VCaP (cell line): Measurements from ENCODE around the gene PMP22.

Experiments used
- H3K27ac ChIP-seq: fragments of 450-650 bp; 2 replicates; pipeline ENCODE4 v1.5.1; 2017
- TF ChIP-seq, protein P1 (sequence below): fragments of 450-650 bp; conservative IDR thresholded peaks from 2 replicates; pipeline ENCODE4 v1.5.1; 2017; ENCODE audit warnings: mild to moderate bottlenecking, moderate library complexity

Gene PMP22

DNA sequence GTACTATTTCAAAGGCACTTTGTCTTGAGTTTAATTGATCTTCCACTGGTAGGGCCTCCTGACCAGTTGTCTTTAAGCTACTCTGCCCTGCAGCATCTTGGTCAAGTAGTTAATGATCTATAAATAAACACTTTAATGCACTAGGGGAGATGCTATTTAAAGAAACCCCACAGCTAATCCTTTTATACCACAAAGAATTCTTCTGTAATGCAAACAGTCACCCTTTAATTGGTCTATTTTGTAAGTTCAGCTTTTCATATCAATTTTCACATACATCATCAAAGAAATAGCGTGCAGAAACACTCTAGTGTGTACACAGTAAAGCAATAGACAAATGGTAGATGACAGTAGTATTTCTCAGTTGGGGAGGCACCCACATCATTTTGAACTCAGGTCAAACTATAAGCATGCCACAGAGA lies 70.3 kb downstream of the PMP22 start:
- TF ChIP-seq, protein P1, sequence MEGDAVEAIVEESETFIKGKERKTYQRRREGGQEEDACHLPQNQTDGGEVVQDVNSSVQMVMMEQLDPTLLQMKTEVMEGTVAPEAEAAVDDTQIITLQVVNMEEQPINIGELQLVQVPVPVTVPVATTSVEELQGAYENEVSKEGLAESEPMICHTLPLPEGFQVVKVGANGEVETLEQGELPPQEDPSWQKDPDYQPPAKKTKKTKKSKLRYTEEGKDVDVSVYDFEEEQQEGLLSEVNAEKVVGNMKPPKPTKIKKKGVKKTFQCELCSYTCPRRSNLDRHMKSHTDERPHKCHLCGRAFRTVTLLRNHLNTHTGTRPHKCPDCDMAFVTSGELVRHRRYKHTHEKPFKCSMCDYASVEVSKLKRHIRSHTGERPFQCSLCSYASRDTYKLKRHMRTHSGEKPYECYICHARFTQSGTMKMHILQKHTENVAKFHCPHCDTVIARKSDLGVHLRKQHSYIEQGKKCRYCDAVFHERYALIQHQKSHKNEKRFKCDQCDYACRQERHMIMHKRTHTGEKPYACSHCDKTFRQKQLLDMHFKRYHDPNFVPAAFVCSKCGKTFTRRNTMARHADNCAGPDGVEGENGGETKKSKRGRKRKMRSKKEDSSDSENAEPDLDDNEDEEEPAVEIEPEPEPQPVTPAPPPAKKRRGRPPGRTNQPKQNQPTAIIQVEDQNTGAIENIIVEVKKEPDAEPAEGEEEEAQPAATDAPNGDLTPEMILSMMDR = no peak
- H3K27ac ChIP-seq = no peak overlapping the region

DNA sequence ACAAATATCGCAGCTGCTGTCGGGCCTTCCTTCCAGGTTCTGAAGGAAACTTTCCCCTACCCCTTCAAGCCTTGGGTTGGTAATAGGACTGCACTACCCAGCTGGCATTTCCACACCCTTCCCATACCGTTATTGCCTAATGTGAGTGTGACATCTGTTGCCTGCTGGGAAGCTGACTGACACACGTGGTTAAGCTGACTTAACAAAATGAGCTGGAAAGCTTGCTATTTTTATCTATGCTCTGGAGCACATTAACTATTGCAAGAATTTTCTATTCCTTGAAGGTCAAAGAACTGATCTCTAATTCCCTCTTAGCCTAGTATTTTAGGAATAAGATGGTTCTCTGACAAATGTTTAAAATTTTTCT lies 79.5 kb downstream of the PMP22 start:
- TF ChIP-seq, protein P1 = no peak

DNA sequence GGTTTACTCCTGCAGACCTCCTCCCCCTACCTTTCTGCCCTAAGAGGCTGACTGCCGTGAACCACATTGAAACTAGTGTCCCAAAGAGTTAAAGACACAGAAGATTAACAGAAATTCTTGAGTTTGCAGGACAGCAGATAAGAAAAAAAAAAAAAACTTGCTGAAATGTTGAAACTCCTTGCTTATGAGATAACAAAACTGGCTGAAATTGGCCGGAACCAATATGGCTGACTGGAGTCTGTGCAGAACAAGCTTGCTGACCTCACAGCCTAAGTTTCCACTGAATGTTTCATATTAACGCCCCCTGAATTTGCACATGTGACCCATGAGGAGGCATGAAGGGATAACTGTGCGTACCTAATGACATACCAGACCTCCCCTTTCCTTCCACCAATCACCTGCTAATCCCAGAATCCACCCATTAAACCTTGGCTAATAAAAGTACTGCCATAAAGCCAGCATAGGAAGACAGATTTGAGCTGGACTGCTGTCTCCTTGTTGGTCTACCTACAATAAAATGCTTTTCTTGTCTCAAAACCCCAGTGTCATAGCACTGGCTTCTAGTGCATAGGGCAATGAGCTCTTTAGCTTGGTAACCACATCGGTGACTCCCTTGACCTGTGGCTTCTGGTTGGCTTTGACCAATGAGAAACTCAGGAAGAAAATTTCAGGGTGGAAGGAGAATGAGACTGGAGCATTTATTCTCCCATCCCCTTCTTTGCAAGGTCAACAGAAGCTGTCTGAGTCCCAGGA lies 80.1 kb downstream of the PMP22 start:
- no peak overlapping the region for H3K27ac ChIP-seq

More for the DNA sequence above, 79.5 kb downstream of the PMP22 start:
- no peak overlapping the region for H3K27ac ChIP-seq

DNA sequence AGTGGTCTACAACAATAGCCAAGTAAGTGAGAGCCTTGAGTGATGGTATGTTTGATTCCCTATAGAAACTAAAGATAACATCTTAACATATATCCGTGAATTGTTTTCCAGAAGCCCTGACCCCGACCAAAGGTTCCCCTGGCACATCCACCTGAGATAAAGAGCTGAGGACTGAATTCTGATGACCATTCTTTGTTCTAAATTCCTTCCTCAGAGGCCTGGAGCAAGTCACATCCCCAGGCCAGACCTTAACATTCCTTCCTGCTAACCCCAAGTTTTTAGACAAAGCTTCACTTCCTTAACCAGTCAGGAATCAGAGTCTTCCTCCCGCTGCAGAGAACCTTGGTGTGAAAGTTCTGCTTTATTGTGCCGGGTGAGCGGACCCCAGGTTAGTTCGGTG lies 83.3 kb downstream of the PMP22 start:
- no peak overlapping the region for H3K27ac ChIP-seq
- TF ChIP-seq, protein P1 = no peak

More for the DNA sequence above, 80.1 kb downstream of the PMP22 start:
- TF ChIP-seq, protein P1 = no peak

DNA sequence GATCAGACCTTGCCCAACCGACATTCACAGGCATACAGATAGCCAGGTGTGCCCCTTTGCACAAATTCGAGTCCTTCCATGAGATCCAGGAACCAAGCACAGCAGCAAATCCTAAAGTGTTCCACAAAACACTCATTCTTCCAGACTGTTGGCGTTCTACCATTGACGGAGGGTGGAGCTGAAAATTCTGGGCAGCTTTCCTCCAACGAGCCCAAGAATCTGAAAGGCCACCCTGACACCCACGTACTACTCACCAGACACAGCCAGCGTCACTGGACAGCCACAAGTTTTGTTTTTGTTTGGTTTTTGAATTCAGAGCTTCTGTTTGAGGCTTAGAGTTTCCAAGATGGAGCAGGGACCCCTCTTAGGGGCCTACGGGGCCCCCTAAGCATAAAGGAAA lies 83.8 kb downstream of the PMP22 start:
- TF ChIP-seq, protein P1 = no peak
- no peak overlapping the region for H3K27ac ChIP-seq

DNA sequence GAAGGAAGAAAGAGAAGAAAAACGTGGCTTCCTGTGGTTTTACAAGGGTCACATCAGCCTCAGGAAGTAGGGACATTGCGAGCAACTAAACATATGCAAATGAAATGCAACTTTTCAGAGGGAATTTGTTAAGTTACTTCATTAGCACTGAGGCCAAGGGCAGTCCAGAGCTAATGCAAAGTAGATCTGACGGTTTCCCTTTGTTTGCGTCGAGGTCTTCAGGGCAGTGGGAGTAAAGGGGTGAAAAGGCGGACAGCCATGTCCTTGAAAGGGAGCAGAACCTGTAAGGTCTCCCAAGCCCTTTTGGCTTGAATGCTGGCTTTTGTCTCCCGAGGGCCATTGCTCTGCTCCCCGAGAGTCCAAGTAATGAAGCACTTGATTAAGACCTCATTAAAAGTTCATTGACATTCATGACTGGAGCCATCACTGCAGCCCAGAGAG lies 85.0 kb downstream of the PMP22 start:
- H3K27ac ChIP-seq = no peak overlapping the region
- TF ChIP-seq, protein P1 = no peak
